ENCODE data around the gene PHF12. TPM values are rescaled to one million over a fixed set of nuclear protein-coding genes. Genes with fewer than 3 reads are reported as not detected.

Gene PHF12
- total RNA-seq, 4 donors from 2014 or later: 27.8 to 44.5 (median 36.7) TPM

GRCh38 chr17:28926786-28927185 is 24.5 kb downstream of the PHF12 start:
- Histone ChIP-seq H3K4me1 (peaks cover 5 to 49% (median 12%) of the 10 kb centered on the region in 4 donors), H3K27ac (replicated peaks in 1 of 4) (peak overlapping the region in 3 of 4 donors; percentile 26 to 48 (median 28)), H3K9me3 (no peaks in the 10 kb centered on the region), H3K36me3 (peaks cover 17 to 48% (median 35%) of the 10 kb centered on the region in 4 donors), H3K27me3 (no peaks in the 10 kb centered on the region), H3K4me3 (no peak overlapping the region)
- intact Hi-C loops (cut with DNase I): no loop called here
- WGBS: 94% methylated on average over 4 of the region's 4 CpGs
- DNase-seq (ENCODE audit: extremely low spot score): no peak
- TF ChIP-seq EP300 (IDR thresholded peaks at IDR 0.05) (no peak), POLR2A (IDR thresholded peaks at IDR 0.05; ENCODE audit: low read depth) (no peak), POLR2AphosphoS5 (IDR thresholded peaks at IDR 0.05) (no peak), CTCF (IDR thresholded peaks at IDR 0.05) (no peak)

- Histone ChIP-seq H3K4me3 (no peak overlapping the region), H3K9me3 (no peaks in the 10 kb centered on the region), H3K36me3 (peaks cover 17 to 52% (median 39%) of the 10 kb centered on the region in 4 donors), H3K27ac (replicated peaks in 1 of 4) (peak overlapping the region in 3 of 4 donors; percentile 26 to 48 (median 28)), H3K4me1 (peaks cover 5 to 46% (median 12%) of the 10 kb centered on the region in 4 donors), H3K27me3 (no peaks in the 10 kb centered on the region)
- no peak for DNase-seq (ENCODE audit: extremely low spot score)
- TF ChIP-seq EP300 (IDR thresholded peaks at IDR 0.05): no peak
- TF ChIP-seq POLR2A (IDR thresholded peaks at IDR 0.05; ENCODE audit: low read depth): no peak
- TF ChIP-seq CTCF (IDR thresholded peaks at IDR 0.05): no peak
- no peak for TF ChIP-seq POLR2AphosphoS5 (IDR thresholded peaks at IDR 0.05)
- 75% methylated on average over 2 of the region's 2 CpGs for WGBS
- intact Hi-C loops (cut with DNase I): no loop called here
Measured at GRCh38 chr17:28926366-28926765, 25.0 kb downstream of the PHF12 start.

GRCh38 chr17:28925912-28926365 is 25.4 kb downstream of the PHF12 start:
- no peaks in the 10 kb centered on the region for H3K27me3 ChIP-seq

GRCh38 chr17:28920201-28920600 is 31.1 kb downstream of the PHF12 start:
- Histone ChIP-seq H3K4me1 (peaks cover 0 to 13% (median 2%) of the 10 kb centered on the region in 4 donors), H3K27ac (replicated peaks in 1 of 4) (no peak overlapping the region), H3K4me3 (no peak overlapping the region), H3K36me3 (peaks cover 66 to 93% (median 91%) of the 10 kb centered on the region in 4 donors), H3K9me3 (no peaks in the 10 kb centered on the region), H3K27me3 (peaks cover 0 to 3% (median 0%) of the 10 kb centered on the region in 4 donors)
- no peak for TF ChIP-seq POLR2AphosphoS5 (IDR thresholded peaks at IDR 0.05)
- TF ChIP-seq EP300 (IDR thresholded peaks at IDR 0.05): no peak
- no peak for TF ChIP-seq POLR2A (IDR thresholded peaks at IDR 0.05; ENCODE audit: low read depth)
- no peak for TF ChIP-seq CTCF (IDR thresholded peaks at IDR 0.05)
- DNase-seq (ENCODE audit: extremely low spot score): no peak
- intact Hi-C loops (cut with DNase I): no loop called here

More at GRCh38 chr17:28925912-28926365, 25.4 kb downstream of the PHF12 start:
- TF ChIP-seq POLR2AphosphoS5 (IDR thresholded peaks at IDR 0.05): no peak
- TF ChIP-seq POLR2A (IDR thresholded peaks at IDR 0.05; ENCODE audit: low read depth): no peak
- TF ChIP-seq EP300 (IDR thresholded peaks at IDR 0.05): no peak
- no peak for TF ChIP-seq CTCF (IDR thresholded peaks at IDR 0.05)
- DNase-seq (ENCODE audit: extremely low spot score): no peak
- Histone ChIP-seq H3K4me3 (no peak overlapping the region), H3K9me3 (no peaks in the 10 kb centered on the region), H3K4me1 (peaks cover 5 to 42% (median 12%) of the 10 kb centered on the region in 4 donors), H3K27ac (replicated peaks in 1 of 4) (peak overlapping the region in 3 of 4 donors; percentile 4 to 30 (median 9)), H3K36me3 (peaks cover 20 to 56% (median 43%) of the 10 kb centered on the region in 4 donors)
- 25% methylated on average over 2 of the region's 2 CpGs for WGBS
- intact Hi-C loops (cut with DNase I): no loop called here

DNA sequence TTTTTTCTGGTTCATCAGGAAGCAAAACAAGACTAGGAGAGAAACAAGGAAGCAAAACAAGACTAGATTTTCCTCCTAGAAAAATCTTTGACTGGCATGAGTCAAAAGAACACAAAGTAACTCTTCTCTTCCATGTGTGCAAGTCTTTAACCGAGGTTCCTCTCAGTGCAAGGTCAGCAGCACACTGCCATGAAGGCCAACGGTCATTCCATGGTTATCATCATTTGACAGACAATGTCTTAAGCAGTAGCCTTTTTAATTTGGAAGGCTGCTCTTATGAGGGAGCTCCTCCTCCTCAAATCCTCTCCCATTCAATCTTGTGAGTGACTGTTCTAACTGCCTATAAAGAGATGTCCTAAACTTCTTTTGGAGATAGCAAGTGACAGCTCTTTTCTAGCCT is 33.0 kb downstream of the PHF12 start:
- TF ChIP-seq POLR2AphosphoS5 (IDR thresholded peaks at IDR 0.05) (no peak), EP300 (IDR thresholded peaks at IDR 0.05) (no peak), CTCF (IDR thresholded peaks at IDR 0.05) (no peak), POLR2A (IDR thresholded peaks at IDR 0.05; ENCODE audit: low read depth) (no peak)
- DNase-seq (ENCODE audit: extremely low spot score): no peak
- Histone ChIP-seq H3K36me3 (peaks cover 63 to 100% (median 94%) of the 10 kb centered on the region in 4 donors), H3K4me1 (peaks cover 0 to 13% (median 2%) of the 10 kb centered on the region in 4 donors), H3K27me3 (peaks cover 0 to 3% (median 0%) of the 10 kb centered on the region in 4 donors), H3K27ac (replicated peaks in 1 of 4) (no peak overlapping the region), H3K4me3 (no peak overlapping the region), H3K9me3 (no peaks in the 10 kb centered on the region)
- intact Hi-C loops (cut with DNase I): loop anchor here (5.0 kb wide), 1 partner anchor 156 kb away; no protein-coding TSS in a partner anchor
- WGBS: 80% methylated on average over 2 of the region's 2 CpGs
